GM21447 (cell line): ENCODE measurements around the gene C15orf39.

Experiments used
- ATAC-seq: cut with Tn5 transposase; IDR thresholded peaks from one replicate; pipeline ENCODE4 v1.9.1; 2021; ENCODE audit not compliant: unreplicated experiment

C15orf39 gene

GRCh38 chr15:75171408-75171807, 30.3 kb upstream of the C15orf39 start:
- no peak for ATAC-seq

DNA sequence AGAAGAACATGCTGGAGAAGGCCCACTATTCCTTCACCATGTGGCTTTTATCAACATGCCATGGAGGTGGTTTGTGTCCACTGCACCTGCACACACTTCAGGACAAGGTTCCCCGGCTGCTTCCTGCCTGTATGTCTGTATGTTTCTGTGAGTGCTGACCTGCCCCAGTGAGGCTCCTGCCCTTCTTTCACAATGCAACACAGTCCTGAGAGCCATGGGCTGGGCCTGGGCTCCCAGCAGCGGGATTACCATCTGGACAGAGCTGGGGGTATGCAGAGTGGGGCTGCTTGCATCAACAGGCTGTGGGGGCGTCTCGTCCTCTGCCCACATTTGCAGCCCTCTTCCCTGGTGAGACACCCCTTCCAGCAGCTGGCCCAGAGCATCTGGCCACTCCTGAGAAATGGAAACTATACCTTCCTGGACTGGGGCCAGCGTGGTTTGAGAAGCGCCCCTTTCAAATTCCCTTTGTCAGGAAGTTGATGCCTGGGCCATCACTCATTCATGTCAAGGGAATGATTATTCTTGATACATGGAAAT, 29.3 kb upstream of the C15orf39 start:
- no peak for ATAC-seq

DNA sequence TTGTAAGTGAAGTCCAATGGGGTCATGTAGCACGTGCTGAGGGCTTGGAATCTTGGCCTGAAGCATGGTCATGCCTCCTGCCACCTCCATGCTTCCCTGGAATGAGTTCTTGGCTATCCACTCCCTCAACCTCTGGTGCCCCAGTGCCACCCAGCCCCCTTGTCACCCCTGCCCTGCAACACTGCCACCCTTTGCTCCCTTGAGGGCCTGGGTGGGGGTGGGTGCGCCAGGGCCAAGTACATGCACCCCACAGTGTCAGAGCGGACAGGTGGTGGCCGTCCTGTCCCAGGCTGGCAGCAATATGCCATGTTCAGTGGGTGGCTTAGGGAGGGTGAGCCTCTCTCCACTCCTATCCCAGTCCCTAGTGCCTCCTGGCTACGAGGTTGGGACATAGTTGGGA, 27.6 kb upstream of the C15orf39 start:
- ATAC-seq, result no peak

DNA sequence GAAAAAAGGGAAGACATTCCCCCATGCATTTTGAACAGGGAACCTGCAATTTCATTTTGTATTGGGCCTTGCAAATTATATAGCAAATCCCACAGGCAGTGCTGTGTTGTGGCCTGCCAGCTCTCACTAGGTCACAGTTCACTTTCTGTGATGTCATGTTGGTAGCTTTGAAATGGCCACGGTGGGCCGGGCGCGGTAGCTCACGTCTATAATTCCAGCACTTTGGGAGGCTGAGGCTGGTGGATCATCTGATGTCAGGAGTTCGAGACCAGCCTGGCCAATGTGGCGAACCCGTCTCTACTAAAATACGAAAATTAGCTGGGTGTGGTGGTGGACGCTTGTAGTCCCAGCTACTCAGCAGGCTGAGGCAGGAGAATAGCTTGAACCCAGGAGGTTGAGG, 27.0 kb upstream of the C15orf39 start:
- ATAC-seq, result no peak

DNA sequence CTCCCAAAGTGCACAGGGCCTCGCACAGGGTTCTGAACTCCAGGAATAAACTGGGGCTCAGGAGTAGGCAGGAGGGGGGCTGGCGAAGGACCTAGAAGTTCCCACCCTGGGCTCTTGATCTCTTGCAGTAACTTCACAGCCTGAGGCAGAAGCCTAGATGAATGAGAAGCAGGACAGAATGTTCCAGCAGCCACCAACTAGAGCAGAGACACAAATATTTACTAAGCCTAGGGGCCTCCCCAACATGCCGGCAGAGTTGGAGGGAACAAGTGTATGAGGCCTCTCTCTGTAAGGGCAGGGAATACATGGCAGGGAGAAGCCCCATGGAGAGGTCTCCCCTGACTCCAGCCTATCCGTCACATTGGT, 25.3 kb upstream of the C15orf39 start:
- ATAC-seq, result no peak

- no peak for ATAC-seq
Measured at GRCh38 chr15:75177360-75178071, 24.2 kb upstream of the C15orf39 start.

GRCh38 chr15:75178171-75178937, 23.3 kb upstream of the C15orf39 start:
- ATAC-seq, result no peak

GRCh38 chr15:75178938-75179745, 22.5 kb upstream of the C15orf39 start:
- ATAC-seq, result no peak

GRCh38 chr15:75179746-75180140, 21.9 kb upstream of the C15orf39 start:
- no peak for ATAC-seq

DNA sequence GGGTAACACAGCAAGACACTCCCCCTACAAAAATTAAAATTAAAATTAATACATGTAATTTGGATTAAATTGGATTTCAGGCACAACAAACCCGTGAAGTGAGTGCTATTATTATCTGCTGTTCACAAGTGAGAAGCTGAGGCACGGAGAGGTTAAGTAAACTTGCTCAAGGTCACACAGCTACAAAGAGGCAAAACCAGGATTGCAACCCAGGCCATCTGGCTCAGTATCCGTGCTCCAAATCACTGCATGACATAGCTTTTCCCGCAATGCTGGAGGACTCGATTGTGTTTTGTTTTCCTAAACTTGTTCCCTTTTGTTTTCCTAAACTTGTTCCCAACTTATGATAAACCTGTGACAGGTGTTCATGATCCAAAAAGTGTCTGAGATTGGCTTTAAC, 19.9 kb upstream of the C15orf39 start:
- no peak for ATAC-seq

DNA sequence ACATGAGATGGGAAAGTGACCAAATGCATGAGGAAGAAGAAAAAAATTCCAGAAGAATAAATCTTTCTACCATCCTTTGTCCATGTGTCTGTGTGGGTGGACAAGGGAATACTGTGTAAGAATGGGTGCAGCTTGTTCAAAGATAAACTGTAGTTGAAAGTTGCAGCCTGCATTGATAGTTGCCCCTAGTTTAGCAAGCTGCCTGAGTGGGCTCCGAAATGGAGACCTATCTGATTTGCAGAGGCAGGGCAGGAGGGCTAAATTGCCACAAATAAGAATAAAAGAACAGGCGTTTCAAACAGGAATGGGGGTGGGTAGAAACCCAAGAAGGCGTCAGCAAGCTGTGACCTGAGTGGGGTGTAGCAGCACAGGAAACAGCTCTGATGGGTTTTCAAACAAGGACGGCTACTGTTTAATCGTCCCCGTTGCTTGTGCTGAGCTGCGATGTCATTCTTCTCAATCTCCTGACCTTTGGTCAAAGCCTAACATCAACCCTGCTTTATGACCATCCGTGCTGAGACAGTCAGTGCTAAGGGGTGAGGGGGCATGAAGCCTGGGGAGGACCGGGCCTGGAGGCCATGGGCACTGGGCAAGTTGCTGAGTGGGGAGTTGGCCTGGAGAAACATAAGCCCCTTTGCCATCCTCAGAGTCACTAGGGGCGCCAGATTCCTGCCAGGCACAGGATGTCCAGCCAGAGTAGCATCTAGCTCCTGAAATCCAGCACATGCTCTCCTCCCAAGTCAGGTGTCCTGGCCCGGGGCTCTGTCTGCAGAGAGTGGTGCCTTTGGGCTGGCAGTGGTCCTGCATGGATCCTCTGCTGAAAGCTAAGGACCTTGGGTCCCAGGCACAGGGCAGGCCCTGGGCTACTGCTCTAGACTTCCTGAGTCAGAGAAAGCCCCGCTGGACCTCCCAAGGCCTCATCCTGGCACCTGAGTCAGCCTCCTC, 19.2 kb upstream of the C15orf39 start:
- no peak for ATAC-seq

DNA sequence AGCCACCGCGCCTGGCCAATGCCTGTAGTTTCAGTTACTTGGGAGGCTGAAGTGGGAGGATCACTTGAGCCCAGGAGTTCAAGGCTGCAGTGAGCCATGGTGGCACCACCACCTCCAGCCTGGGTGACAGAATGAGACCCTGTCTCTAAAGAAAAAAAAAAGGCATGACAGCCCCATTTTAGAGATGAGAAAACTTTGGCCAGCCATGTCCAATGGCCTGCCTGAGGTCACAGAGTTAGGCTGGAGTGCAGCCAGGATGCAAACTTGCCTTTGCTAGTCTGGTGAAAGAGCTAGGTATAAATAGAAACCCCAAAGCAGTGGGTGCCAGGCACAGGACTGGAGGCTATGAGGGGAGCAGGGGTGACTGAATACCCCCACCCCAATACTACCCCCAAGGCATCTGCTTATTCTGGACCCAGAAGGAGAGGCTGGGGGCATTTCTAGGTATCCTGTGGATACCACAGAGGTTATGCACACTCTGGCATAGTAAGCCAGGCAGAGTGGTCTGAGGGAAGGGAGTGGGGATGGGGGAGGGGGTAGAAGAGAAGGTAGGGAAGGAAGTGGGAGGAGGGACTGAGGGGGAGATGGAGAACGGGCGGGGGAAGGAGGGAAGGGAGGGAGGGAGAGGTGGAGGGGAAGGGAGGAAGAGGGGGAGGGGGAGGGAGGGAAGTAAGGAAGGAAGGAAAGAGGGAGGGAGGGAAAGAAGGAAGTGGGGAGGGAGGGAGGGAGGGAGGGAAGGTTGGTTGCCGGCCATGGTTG, 16.2 kb upstream of the C15orf39 start:
- ATAC-seq, result no peak

DNA sequence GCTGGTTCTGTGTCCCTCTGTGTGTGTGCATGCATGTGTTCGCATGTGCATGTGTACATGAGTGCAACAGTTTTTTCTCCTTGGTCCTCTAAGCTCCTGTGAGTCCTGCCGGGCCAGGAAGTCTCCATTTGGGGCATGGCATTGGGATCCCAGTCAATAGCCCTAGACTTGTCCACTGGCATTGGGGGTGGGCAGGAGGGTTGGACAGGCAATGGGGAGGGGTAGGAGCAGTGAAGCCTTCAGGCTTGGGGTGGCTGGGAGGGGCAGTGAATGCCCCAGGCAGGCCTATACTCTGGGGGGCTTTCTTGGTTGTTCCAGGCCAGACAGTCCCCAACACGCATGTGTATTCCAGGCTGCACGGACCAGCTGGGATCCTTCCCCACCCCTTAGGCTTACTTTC, 15.6 kb upstream of the C15orf39 start:
- no peak for ATAC-seq

GRCh38 chr15:75188499-75188898, 13.2 kb upstream of the C15orf39 start:
- no peak for ATAC-seq

- ATAC-seq, result no peak
Measured at GRCh38 chr15:75191235-75191634, 10.4 kb upstream of the C15orf39 start.

- ATAC-seq, result no peak
Measured at GRCh38 chr15:75192307-75192706, 9.4 kb upstream of the C15orf39 start.

- no peak for ATAC-seq
Measured at GRCh38 chr15:75193272-75193671, 8.4 kb upstream of the C15orf39 start.

- no peak for ATAC-seq
Measured at GRCh38 chr15:75193976-75194375, 7.7 kb upstream of the C15orf39 start.

DNA sequence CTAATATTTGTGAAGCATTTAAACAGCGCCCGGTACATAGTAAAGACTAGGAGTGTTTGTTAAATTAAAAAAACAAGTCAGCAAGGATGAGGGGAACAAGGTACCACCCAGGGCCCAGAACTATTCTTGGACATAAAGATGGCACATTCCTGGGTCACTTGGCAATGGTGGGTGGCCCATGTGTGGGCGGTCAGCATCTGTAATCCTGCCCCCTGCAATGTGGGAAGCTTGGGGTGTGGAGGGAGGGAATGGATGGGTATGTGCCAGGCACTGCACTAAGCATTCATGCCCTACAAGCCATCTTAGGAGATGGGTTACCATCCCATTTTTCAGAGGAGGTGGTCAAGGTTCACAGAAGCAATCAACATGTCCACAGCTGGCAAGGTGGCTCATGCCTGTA, 7.3 kb upstream of the C15orf39 start:
- ATAC-seq, result no peak
